Breast epithelium (tissue), 4 donors: Measurements from ENCODE around the gene AHRR. TPM values are rescaled to one million over a fixed set of nuclear protein-coding genes. Genes with fewer than 3 reads are reported as not detected.

Experiments
- DNase-seq, 2 donors: peaks; one replicate each; pipeline ENCODE4 v3.0.0-alpha.2; 2019; ENCODE audit warnings: low spot score in 2 of 2
- H3K27ac ChIP-seq, 2 donors: fragments of 200-600 bp; sonication (generic) in 1 of 2; one replicate each; pipeline ENCODE4 v1.5.1; 2016 to 2019; ENCODE audit warnings: mild to moderate bottlenecking in 1 of 2
- H3K27me3 ChIP-seq, 2 donors: fragments of 200-600 bp; sonication (generic) in 1 of 2; one replicate each; pipeline versions ENCODE4 v1.5.1 to v1.6.0; 2017 to 2019; ENCODE audit warnings: control low read depth in 1 of 2, mild to moderate bottlenecking in 1 of 2
- H3K36me3 ChIP-seq: fragments of 200-600 bp; one replicate; pipeline ENCODE4 v1.5.1; 2019
- H3K4me1 ChIP-seq, 2 donors: fragments of 200-600 bp; sonication (generic); one replicate each; pipeline ENCODE4 v1.5.1; 2016 to 2019; ENCODE audit warnings: control low read depth in 1 of 2
- H3K4me3 ChIP-seq, 3 donors: fragments of 200-600 bp; sonication (generic); 1 replicate in 2 of 3; 2 replicates in 1 of 3; pipeline ENCODE4 v1.5.1; 2016 to 2019; ENCODE audit warnings: mild to moderate bottlenecking in 3 of 3, moderate library complexity in 2 of 3
- H3K9me3 ChIP-seq, 2 donors: fragments of 200-600 bp; sonication (generic) in 1 of 2; one replicate each; pipeline ENCODE4 v1.5.1; 2016 to 2019; ENCODE audit warnings: control low read depth in 1 of 2
- POLR2A ChIP-seq: fragments of 450-650 bp; IDR thresholded peaks from one replicate; pipeline ENCODE4 v1.6.1; 2016; ENCODE audit warnings: antibody characterized with exemption, mild to moderate bottlenecking, moderate library complexity
- POLR2AphosphoS5 ChIP-seq, 3 donors: sonication (generic); formaldehyde crosslinking; IDR thresholded peaks; one replicate each; pipeline ENCODE4 v1.6.1; 2017; ENCODE audit warnings: antibody characterized with exemption in 3 of 3
- intact Hi-C: fragments of 100-400 bp; cut with DNase I; formaldehyde crosslinking; loops from one replicate; pipeline ENCODE4 v1.15.1; 2023; ENCODE audit warnings: low total_unique reads
- total RNA-seq, 3 donors: library from RNA; depleted of rRNA; stranded (reverse); fragments of >200 nt; gene quantifications; one replicate each; pipeline ENCODE4 v1.1.0, GENCODE V29; 2016
- TF ChIP-seq, protein P1 (sequence below), 3 donors: fragments of 450-650 bp; IDR thresholded peaks; one replicate each; pipeline ENCODE4 v1.5.1; 2016 to 2017; ENCODE audit warnings: antibody characterized with exemption in 3 of 3, mild to moderate bottlenecking in 3 of 3, moderate library complexity in 3 of 3

Gene AHRR
- total RNA-seq, 3 donors from 2014 or later, result 0.88 to 0.98 TPM; not detected in 1

DNA sequence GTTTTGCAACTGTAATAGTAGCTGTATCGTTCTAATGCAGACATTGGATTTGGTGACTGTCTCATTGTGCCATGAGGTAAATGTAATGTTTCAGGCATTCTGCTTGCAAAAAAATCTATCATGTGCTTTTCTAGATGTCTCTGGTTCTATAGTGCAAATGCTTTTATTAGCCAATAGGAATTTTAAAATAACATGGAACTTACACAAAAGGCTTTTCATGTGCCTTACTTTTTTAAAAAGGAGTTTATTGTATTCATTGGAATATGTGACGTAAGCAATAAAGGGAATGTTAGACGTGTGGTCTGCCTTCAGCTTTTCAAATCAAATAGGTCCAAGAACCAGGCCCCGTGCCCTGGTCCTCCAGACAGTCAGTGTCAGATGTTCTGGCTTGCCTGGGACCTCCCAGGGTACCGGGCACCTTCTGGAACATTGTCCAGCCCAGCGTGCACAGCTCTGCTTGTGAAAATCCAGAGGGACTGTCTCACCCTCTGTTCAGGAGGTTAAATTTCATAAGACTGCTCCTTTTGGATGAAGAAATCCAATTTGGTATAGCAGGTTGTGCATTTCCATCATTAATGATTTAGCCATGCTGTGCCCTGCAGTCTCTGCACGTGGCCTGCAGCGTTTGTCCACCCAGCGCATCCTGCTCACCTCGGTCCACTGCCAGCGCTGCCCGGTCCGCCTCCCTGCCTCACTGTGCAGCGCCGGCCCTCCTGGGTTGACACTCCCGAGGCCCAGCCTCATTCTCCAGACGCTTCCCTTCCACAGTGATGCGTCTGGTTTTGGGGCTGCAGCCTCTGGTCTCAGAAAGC lies 6.6 kb upstream of the AHRR start:
- intact Hi-C loops, result no loop called here
- Histone ChIP-seq H3K4me1 (no peaks in the 10 kb centered on the region), H3K27me3 (peaks cover 0 to 8% of the 10 kb centered on the region in 2 donors), H3K36me3 (no peaks in the 10 kb centered on the region), H3K27ac (no peak overlapping the region), H3K9me3 (no peaks in the 10 kb centered on the region), H3K4me3 (no peak overlapping the region)
- TF ChIP-seq POLR2AphosphoS5 (IDR thresholded peaks at IDR 0.05), result no peak
- TF ChIP-seq POLR2A, result no peak
- no peak for DNase-seq

DNA sequence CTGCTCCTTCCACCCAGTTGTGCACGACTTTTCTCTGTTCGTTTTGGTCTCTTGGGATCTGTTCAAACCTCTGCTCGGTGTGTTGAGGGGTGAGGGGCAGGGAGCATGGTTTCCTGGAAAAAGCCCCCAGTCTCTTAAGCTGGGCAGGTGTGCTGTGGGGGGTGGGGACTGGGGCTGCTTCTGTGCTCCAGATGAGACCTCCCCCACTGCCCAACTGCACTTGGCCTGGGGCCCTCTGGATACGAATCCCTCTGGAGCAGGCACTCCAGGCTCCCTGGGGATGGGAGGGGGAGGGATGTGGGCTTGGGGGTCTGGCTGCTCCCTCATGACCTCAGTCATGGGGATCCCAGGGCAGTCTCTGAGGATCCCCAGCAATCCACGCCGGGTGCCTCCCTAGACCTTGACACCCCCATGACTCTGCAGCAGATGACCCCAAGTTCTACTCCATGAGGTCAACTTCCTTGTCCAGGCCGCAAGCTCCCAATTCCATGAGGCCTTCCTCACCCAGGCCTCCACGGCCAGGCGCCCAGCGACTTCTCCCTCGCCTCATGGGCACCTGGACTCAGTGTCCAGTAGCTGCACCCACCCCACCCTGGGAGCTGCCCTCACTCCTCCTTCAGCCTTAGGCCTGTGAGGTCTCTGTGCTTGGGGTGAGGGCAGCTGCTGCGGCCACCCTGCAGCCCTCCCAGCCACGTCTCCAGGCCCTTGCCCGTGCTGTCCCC lies 5.9 kb upstream of the AHRR start:
- Histone ChIP-seq H3K4me3 (no peak overlapping the region), H3K36me3 (no peaks in the 10 kb centered on the region), H3K27ac (no peak overlapping the region), H3K27me3 (peaks cover 3 to 16% of the 10 kb centered on the region in 2 donors), H3K9me3 (no peaks in the 10 kb centered on the region), H3K4me1 (peaks cover 0 to under 1% of the 10 kb centered on the region in 2 donors)
- intact Hi-C loops, result no loop called here
- DNase-seq, result no peak
- TF ChIP-seq, protein P1, sequence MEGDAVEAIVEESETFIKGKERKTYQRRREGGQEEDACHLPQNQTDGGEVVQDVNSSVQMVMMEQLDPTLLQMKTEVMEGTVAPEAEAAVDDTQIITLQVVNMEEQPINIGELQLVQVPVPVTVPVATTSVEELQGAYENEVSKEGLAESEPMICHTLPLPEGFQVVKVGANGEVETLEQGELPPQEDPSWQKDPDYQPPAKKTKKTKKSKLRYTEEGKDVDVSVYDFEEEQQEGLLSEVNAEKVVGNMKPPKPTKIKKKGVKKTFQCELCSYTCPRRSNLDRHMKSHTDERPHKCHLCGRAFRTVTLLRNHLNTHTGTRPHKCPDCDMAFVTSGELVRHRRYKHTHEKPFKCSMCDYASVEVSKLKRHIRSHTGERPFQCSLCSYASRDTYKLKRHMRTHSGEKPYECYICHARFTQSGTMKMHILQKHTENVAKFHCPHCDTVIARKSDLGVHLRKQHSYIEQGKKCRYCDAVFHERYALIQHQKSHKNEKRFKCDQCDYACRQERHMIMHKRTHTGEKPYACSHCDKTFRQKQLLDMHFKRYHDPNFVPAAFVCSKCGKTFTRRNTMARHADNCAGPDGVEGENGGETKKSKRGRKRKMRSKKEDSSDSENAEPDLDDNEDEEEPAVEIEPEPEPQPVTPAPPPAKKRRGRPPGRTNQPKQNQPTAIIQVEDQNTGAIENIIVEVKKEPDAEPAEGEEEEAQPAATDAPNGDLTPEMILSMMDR (IDR thresholded peaks at IDR 0.05), result no peak
- no peak for TF ChIP-seq POLR2A
- TF ChIP-seq POLR2AphosphoS5 (IDR thresholded peaks at IDR 0.05), result no peak

DNA sequence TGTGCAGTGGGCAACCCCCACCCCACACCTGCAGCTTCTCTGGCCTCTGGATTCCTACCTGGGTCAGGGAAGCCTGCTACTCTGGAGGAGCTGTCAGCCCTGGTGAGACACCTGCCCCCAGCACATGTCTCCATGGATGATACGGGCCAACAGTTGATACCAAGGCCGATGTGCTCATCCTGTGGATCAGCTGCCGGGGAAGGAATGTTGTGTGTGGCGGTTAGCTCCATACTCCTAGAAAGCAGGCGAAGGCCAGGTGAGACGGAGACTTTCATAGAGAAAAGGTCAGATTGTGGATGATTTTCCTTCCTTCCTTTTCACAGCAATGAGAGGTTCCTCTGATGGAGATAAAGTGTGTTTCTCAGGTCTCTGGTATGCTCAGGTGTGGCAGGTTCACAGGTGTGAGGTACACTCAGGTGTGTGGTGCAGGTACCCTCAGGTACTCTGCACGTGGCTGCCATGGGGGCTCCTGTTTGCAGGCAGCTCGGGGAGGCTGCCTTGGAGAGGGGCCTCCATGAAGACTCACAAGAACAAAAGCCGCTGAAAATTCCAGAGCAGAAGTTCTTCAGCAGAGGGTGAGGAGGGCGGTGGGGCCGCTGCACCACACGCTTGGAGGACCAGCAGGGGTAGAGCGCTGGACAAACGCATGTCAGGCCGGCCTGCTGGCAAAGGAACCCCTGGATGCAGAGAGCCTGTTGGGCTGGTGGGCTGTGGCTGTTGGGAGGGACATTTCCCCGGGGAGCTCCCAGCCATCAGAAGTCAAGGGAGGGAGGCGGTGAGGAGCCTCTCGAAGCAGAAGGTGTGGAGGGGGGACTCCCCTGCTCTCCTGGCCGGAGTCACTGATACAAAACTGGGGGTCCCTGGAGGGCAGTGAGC lies 5.1 kb upstream of the AHRR start:
- Histone ChIP-seq H3K4me3 (no peak overlapping the region), H3K9me3 (no peaks in the 10 kb centered on the region), H3K36me3 (no peaks in the 10 kb centered on the region), H3K27ac (no peak overlapping the region), H3K27me3 (peaks cover 5 to 24% of the 10 kb centered on the region in 2 donors), H3K4me1 (peaks cover 0 to 7% of the 10 kb centered on the region in 2 donors)
- intact Hi-C loops, result no loop called here
- TF ChIP-seq POLR2AphosphoS5 (IDR thresholded peaks at IDR 0.05) (no peak), POLR2A (no peak)
- TF ChIP-seq, protein P1 (IDR thresholded peaks at IDR 0.05), result no peak
- no peak for DNase-seq

DNA sequence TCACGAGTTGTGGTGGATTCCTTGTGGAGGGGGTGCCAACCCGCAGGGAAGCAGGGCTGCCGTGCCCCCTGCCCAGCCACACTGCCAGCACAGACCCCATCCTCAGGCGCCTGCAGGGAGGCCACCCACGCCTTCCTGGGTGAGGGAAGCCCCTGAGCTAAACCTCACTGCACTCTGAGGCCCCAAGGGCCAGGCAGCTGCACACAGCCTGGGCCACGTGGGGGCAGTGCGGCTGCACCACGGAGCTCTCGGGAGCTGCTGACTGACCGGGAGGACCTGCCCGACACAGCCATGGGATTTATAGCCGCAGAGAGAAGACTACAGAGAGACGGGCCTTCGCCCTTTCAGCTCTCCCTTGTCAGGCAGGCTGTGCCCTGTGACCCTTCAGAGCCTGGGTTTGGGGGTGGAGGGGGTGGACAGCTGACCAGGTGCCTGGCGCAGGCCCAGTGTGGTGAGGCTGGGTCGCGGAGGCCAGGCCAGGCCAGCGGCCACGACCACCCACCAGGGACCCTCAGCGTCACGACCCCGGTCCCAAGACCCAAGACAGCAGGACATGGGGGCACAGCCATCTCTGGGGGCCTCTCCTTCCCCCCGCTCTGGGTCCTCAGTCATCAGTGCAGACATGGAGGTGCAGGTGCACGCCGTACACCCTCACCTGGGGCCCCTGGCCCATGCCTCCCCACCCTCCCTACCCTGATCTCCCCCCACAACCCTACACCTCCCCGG lies 4.3 kb upstream of the AHRR start:
- TF ChIP-seq, protein P1 (IDR thresholded peaks at IDR 0.05), result peak in 2 of 3 donors; percentile 21 to 35
- TF ChIP-seq POLR2AphosphoS5 (IDR thresholded peaks at IDR 0.05), result no peak
- Histone ChIP-seq H3K9me3 (no peaks in the 10 kb centered on the region), H3K4me1 (peaks cover 6 to 12% of the 10 kb centered on the region in 2 donors), H3K4me3 (no peak overlapping the region), H3K27me3 (peaks cover 5 to 32% of the 10 kb centered on the region in 2 donors), H3K27ac (no peak overlapping the region), H3K36me3 (no peaks in the 10 kb centered on the region)
- DNase-seq, result no peak
- intact Hi-C loops, result no loop called here

DNA sequence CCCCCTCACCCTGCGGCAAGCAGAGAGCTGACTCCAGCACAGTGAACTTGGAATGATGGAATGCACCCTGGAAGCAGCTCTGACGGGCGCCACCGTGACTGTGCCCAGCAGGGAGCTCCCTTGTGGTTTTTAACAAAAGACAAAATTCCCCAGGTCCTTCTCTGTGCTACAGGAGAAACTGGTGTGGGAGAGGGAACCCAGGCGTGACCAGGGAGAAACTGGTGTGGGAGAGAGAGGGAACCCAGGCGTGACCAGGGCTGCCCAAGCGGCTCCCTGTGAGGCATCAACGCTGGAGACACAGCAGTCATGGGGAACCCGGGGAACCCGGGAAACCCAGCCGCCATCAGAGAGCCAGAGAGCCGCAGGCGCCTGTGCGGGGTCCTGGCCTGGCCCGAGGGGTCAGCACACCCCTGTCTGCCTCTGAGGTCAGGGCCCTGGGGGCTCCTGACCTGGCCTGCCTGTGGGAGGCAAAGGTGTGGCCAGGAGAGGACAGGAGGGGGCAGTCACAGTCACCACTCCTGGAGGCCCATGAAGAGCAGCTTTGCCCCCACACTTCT lies 3.1 kb upstream of the AHRR start:
- TF ChIP-seq, protein P1 (IDR thresholded peaks at IDR 0.05), result no peak
- TF ChIP-seq POLR2A (no peak), POLR2AphosphoS5 (IDR thresholded peaks at IDR 0.05) (no peak)
- H3K4me3 ChIP-seq, result no peak overlapping the region
- no peaks in the 10 kb centered on the region for H3K36me3 ChIP-seq
- H3K4me1 ChIP-seq, result peaks cover 6 to 12% of the 10 kb centered on the region in 2 donors
- H3K27me3 ChIP-seq, result peaks cover 5 to 39% of the 10 kb centered on the region in 2 donors
- H3K27ac ChIP-seq, result no peak overlapping the region
- H3K9me3 ChIP-seq, result no peaks in the 10 kb centered on the region
- intact Hi-C loops, result no loop called here
- DNase-seq, result no peak
